ENCODE data around the gene ARHGEF37.
"Not testable (repeated sequence)": the region's sequence is repeated elsewhere in the genome, so short reads cannot be mapped to it uniquely, and the experiment has no call there.

Gene ARHGEF37

DNA sequence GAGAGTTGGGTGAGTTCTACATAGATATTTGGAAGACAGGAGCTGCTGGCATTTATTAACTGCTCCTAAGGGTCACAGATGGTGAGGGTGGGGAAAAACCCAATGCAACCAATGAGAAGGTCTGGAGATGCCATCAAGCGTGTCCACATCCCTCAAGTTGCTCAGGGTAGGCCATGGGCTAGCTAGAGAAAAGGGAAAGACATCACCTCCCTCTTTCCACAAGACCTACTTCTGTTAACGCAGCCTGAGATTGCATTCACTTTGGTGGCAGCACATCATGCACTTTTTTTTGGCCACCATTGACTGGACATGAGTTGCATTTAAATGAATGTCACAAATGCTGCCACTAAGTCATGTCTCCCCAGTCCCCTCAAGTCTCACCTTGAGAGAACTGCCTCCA is 71.4 kb downstream of the ARHGEF37 start:
- no peak for DNase-seq

DNA sequence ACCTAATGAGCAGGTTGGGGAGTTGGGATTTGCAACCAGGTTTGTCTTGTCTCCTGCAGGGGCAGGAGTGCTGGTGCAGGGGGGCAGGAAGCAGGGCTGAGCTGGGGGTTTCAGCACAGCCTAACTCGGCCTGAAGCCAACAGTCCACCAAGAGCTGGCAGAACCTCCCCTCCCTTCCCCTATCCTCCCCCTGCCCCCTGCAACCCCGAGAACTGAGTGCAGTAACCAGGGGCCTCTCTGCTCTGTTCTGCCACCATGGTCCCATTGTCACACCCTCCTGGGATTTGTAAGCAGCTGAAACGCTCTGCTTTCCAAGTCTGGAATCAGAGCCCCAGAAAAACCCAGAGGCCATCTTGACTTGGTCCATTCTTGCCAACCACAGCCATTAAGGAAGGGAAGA is 72.9 kb downstream of the ARHGEF37 start:
- no peak for DNase-seq

DNA sequence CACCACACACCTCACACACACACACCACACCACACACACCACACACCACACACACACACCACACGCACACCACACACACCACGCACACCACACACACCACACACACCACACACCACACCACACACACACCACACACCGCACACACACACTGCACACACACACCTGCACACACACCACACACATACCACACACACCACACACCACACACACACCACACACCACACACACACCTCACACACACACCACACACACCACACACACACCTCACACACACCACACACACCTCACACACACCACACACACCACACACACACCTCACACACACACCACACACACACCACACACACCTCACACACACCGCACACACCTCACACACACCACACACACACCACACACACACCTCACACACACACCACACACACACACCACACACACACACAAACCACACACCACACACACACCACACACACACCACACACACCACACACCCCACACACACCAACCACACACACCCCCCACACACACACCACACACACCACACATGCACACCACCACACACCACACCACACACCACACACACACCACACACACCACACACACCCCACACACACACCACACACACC is 73.7 kb downstream of the ARHGEF37 start:
- DNase-seq, result no peak

DNA sequence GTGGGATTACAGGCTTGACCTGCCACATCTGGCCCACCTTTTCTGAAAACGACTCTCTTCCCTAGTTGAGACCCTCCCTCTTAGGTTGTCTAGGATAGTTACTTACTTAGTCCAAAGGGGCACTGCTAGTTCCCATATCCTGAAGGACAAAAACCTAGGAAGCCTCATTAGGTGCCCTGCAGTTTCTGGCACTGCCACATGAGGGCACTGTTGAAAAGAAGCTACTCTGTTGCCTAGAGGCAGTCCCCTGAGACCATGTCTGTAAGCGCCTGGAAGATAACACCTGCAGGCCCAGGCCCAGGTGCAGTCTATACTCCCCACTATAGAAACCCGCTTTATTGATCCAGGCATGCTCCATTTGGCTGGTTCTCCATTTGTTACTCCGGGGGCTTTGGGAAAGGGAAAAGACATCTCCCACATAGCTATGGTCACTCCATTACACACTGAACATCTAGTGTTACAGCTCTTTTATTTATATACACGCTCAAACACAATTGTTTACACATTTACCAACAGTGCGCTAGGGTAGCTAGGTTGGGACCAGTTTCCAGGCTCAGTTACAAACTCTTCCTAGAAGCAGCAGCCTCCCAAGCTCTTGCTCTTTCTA is 75.4 kb downstream of the ARHGEF37 start:
- DNase-seq, result no peak

DNA sequence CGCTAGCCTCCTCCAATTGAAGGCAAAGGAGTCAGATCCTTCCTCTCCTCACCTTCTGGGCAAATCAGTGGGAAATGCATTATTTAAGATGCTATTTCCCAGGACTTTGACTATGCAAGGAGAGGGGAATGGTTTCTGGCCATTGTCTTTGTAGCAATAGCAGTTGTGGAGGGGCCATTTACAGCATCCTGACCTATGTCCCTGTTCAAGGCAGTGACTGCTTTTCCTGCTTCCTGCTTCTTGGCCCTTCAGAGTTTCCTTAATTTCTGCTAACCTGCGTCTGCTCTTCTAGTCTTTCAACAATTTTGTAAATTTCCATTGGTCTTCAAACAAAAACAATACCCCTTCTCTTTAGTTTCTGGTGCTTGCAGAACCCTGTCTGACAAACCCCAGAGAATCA is 76.0 kb downstream of the ARHGEF37 start:
- DNase-seq, result no peak

DNA sequence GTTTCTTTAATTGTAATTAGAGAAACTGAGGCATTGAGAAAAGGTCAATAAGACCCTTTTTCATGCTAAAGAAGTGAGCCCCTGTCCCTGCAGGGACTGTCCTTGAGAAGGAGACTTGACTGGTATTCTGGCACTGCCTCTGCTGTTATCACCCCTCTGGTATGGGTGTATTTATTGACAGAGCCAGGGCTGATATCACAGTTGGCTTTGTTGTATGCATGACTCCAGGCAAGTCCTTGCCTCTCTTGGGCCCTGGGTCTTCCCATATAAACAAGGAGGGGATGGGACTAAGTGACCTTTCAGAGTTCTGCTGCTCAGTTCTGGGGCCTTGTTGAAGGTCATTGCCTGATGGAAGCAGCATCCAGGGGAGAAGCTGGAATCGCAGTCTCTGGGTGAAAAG is 77.0 kb downstream of the ARHGEF37 start:
- DNase-seq, result no peak

DNA sequence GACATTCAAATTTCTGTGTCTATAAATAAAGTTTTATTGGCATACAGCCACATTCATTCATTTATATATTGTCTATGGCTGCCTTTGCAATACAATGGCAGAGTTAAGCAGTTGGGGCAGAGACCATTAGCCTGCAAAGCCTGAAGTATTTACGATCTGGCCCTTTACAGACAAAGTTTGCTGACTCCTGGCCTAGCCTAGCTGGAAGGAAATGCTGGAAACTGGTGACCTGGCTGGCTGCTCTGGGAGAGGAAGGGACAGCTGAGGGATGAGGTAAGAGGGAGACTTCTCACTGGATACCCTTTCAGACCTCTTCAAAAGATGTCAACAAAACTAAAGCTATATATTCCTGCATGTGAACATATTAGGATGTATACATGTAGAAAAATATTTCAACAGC is 82.8 kb downstream of the ARHGEF37 start:
- no peak for DNase-seq

DNA sequence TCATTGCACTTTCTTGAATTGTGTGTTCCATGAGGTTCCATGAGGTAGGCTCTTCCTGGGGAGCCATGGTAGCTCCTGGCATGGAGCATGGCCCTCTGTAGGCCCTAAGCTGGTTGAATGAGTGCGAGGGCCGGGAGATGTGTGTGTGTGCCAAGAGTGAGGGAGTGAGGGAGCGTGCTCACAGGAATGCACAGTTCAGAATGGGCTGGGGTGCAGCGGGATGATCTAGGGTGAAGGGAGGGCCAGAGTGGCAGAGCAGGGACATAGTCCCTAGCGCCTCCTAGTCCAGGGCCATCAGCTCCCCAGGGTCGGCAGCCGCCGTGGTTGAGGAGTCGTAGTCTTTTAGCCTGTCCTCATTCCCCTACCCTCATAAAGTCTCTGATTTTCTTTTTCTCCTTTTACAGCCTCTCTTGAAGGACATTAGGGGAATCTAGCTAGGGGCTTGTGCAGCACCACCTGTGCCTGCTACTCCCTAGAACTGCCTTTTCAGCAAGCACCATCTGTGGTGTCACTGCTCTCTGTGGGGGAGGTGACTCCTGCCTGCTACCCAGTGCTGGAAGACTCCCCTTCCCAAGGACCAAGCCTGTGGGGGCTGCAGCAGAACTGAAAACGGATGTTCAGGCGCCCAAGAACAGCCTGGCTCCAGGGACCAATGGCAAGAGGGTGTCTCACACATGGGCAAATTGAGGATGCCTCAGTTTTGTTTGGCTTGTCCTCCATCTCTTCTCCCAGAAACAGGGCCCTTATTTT is 83.5 kb downstream of the ARHGEF37 start:
- DNase-seq, result no peak

DNA sequence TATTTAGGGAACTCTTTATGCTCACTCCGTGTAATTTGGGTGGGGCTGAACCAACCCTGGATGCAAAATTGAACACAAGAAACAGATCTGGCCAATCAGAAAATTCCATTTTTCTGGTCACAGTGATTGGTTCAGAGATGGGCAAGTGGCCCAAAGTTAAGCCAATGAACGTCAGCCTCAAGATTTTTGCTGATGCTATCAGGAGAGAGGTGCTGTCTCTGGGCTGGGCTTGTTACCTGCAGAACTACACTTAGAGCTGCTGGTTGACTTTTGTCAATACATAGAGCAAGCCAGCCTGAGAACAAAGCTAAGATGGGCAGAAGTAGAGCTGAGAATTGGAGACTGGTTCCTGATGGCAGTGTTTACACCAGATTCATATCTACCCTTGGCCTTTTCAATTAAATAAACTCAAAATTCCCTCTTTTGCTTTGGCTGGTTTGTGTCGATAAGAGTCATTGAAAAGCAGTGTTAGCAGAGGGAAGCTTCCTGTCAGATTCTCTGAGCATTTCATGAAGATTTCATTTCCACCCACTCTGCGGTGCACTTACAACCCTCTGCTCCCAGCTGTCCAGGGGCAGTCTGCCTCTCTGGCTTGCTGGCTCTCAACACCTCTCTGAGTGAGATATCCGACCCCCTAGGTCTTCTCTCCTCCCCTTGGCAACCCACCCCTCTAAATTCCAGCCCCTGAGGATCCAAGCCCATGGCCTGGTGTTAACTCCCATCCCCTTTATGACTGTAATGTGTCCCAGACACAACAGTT is 84.3 kb downstream of the ARHGEF37 start:
- DNase-seq, result no peak

DNA sequence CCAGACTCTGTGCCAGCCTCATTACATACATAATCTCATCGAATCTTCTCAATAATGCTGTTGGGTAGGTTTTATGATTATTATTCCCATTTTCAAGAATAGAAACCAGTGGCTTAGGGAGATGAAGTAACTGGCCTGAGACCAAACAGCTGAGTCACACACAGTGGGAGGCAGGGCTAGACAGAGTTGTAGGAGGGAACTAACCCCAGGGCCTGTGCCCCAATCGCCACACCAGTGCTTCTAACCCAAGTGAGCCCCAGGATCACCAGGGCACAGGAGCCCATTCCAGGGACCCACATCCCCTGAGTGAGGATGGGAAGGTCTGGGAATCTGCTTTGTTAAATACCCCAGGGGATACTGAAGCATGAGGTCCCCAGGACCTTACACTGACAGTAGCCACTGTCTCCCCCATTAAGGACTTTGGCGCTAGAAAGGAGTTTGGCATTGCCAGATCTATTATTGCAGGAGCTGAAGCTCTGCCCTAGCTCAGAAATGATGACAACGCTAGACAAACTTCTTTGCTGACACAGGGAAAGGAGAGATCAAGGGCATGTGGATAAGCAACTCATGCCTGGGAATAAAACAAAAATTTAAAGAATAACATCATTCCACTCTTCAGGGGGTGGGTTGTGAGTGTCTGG is 85.0 kb downstream of the ARHGEF37 start:
- no peak for DNase-seq

DNA sequence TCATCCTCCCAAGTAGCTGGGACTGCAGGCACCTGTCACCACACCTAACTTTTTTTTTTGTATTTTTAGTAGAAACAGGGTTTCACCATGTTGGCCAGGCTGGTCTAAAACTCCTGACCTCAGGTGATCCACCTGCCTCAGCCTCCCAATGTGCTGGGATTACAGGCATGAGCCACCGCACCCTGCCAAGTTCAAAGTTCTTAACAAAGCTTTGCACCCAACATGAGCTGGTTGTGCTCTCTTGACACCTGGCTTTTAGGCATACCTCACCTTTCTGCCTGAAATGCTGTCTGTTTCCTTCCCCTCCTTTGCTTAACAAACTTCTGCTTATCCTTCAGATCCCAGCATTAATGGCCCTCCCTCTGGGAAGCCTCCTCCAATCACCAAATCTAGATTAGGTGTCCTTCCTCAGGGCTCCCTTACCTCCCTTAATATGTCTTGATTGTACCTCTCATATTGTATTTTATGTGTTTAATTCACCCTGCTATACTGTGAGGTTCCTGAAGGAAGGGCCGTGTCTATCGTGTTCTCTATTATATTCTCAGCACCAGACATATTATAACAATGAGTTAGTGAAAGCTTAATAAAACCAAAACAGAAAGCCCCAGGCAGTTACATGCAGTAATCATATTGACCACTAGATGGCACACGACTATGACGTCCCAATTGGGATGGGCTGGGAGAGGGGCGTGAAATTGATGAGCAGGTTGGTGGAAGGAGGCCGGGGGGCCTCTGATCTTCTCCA is 86.0 kb downstream of the ARHGEF37 start:
- peak in 1 of 2 donors; percentile 13 for DNase-seq

DNA sequence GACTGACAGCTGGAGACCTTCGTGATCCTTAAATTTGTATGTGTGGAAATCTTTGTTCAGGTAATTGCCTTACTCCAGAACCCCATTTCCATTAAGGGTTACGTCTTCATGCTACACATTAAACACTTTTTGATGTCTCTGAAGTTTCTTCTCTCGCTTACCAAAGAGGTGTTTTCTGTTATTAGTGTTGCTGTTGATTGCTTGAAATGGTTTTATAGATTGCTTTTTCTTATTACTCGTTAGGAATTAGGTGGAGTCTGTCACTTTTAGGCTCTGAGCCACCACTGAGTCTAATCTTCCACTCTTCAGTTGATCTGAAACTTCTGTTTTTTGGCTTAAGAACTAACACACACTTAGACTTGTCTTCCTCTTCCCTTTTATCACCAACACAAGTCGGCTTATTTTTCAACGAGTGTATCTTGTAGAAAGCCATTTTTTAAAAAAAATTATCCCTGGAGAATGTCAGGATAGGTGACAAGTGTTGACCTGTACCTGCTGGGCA is 86.6 kb downstream of the ARHGEF37 start:
- no peak for DNase-seq

DNA sequence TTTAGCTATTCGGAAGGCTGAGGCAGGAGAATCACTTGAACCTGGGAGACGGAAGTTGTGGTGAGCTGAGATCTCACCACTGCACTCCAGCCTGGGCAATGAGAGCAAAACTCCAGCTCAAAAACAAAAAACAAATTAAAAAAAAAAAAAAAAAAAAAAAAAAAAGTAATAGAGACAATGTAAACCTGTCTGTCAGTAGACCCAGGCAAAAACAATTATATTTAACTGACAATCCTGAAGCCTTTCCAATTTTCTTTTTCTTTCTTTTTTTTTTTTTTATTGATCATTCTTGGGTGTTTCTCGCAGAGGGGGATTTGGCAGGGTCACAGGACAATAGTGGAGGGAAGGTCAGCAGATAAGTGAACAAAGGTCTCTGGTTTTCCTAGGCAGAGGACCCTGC is 88.0 kb downstream of the ARHGEF37 start:
- not testable (repeated sequence) for DNase-seq

DNA sequence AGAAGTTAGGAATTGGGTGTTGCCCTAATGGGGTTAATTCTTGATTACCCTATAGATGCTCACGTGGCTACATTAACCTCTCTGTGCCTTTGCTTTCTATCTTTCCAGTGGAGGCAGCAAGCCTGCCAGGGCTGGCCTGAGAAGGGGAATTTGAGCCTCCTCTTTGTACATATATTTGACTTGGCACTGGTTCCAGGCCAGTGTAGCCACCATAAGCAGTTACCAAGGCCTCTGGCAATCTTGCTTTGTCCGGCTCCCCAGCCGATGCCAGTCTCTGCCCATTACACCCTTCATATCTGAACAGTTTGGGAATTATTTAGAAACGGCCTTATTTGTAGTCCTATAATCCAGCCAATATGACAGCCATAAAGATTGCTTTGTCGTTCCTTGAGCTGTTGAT is 90.2 kb downstream of the ARHGEF37 start:
- no peak for DNase-seq

DNA sequence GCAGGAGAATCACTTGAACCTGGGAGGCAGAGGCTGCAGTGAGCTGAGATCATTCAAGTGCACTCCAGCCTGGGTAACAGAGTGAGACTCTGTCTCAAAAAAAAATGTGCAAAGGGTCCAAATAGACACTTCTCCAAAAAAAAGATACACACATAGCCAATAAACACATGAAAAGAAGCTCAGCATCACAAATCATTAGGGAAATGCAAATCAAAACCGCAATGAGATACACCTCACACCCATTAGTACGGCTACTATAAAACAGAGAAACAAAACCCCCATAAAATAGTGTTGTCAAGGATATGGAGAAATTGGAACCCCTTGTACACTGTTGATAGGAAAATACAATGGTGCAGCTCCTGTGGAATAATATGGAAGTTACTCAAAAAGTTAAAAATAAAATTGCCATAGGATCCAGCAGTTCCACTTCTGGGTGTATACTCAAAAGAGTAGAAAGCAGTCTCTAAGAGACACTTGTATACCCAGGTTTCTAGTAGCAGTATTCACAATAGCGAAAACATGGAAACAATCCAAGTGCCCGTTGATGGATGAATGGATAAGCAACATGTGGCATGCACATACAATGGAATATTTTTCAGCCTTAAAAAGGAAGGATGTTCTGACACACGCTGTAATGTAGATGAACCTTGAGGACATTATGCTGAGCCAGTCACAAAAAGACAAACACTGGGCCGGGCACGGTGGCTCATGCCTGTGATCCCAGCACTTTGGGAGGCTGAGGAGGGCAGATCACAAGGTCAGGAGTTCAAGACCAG is 91.6 kb downstream of the ARHGEF37 start:
- DNase-seq, result no peak

DNA sequence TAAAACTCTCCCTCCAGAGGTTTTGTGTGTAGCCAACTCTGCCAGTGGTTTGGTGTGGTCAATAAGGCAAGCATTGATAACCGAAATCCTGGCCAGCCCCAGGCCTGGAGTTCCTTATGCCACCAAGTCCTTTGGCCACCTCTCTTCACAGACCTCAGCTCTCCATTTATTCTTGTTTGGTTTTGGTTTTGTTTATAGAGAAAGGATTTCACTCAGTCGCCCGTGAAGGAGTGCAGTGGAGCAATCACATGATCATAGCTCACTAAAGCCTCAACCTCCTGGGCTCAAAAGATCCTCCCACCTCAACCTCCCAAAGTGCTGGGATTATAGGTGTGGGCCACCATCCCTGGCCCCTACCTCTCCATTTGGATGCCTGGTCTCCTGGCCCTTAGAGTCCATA is 93.4 kb downstream of the ARHGEF37 start:
- DNase-seq, result no peak

DNA sequence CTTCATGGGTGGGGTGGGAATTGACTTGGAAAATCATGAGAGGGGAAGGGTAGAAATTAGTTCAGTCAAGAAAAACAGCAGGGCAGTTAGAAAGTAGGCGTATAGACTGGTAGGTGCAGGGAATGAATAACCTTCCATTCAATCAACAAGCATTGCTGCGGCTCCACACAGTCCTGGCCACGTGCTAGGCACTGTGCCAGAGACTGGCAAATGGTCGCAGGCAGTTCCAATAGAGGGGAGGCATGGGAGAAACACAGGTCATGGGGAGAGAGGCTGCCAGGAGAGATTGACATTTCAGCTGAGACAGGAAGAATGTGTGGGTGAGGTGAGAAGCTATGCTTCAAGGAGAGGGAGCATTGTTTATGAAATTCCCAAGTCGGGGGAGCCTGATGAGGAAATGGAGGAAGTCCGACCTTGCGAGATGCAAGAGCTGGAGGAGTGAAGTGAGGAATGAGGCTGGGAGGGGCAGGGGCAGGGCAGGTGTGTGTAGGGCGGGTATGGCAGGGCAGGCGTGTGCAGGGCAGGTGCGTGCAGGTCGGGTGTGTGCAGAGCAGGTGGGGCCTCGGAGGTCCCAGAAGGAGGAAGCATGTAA is 94.4 kb downstream of the ARHGEF37 start:
- no peak for DNase-seq

DNA sequence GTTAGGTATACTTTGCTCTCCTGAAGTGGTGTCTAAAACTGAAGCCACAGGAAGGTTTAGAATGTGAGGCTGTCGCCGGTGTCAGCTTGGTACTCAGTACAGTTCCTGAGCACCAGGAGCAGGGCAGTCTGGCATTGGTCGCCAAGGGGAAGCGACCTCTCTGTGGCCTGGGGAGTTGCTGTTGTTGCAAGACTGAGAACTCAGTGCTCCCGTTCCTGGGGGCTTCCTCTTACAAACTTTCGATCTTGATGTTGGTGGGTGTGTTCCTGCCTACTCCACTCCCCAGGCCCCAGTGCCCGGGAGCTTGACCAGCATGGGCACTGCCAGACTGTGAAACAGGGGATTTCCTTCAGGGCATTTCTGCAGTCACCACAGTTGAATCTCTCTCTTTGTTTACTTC is 96.4 kb downstream of the ARHGEF37 start:
- no peak for DNase-seq

DNA sequence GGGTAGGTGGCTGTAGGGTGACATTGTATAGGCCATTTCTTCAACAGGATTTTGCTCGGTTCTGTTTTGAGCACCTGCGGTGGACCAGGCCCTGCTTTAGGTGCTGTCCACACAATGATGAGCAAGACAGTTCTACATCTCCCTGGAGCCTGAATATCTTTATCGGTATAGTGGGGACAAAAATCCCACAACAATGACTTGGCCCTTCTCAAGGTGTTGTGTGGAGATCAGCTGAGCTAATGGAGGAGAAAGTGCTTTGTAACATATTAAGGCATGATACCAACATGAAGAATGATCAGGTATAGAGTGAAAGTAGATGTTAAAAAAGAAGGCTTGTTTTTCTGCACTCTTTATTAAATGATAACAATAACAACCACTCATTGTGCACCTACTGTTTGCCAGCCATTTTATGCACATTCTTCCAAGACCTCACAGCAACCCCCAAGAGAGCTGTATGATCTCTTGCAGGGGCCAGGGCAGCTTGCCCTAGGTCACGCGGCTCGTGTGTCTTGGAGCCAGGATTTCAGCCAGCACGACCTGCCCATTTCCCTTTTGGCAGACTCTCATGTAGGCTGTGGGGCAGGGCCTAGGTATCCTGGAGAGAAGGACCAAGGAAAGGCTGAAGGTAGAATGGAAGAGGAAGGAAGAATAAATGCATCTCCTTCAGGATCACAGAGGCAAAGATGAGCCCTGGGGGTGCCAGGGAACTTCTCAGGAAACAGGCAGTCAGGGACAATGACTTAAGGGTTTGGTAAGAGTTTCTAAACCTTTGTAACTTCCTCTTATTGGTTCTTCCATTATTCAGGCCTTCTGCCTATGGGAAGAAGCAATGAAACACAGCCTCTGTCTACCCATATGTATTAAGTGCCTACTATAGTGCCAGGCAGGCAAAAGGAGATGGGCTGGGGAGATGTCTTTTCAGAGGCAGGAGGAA is 98.8 kb downstream of the ARHGEF37 start:
- no peak for DNase-seq

DNA sequence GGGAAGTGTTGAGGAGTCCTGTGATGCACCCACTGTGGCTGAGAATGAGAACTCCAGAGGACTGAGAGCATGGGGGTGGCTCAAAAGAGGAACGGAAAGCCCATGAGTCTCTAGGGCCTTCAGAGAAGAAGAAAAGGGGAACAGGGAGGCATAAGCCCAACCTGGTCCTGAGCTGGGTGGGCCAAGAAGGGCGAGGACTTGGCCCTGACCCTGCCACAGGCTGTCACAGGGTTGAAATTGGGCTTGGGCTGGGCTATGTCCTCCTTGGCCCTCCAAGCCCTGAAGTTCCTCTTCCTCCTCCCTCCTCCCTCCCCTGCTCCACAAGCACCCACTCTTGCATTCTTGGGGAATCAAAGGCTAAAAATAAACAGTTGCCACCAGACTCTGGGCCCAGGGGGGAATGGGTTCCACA is 99.5 kb downstream of the ARHGEF37 start:
- DNase-seq, result no peak

Data from activated CD4-positive, alpha-beta T cell treated with anti-CD3 and anti-CD28 coated beads for 4 hours (primary cell).